Vagina (tissue), 2 donors: ENCODE results near the gene TMEM232.

Experiments used
- CTCF ChIP-seq, 3 experiments: fragments of 450-650 bp in 2 of 3; fragments of 200-600 bp in 1 of 3; sonication (generic) in 1 of 3; IDR thresholded peaks; one replicate each; pipeline ENCODE4 v1.5.1; 2017 to 2019; ENCODE audit warnings: antibody characterized with exemption in 3 of 3, mild to moderate bottlenecking in 2 of 3, moderate library complexity in 2 of 3
- POLR2A ChIP-seq, 2 donors: fragments of 450-650 bp; IDR thresholded peaks; one replicate each; pipeline ENCODE4 v1.6.1; 2017; ENCODE audit warnings: antibody characterized with exemption in 2 of 2, mild to moderate bottlenecking in 2 of 2, moderate library complexity in 2 of 2

GRCh38 chr5:110753600-110753999, 27.1 kb upstream of the TMEM232 start:
- TF ChIP-seq CTCF (IDR thresholded peaks at IDR 0.05) = no peak
- TF ChIP-seq POLR2A (IDR thresholded peaks at IDR 0.05) = no peak
